SK-N-SH (cell line): ENCODE results near the gene PRKG1.

Source experiments
- CHD2 ChIP-seq: fragments of 150-350 bp; IDR thresholded peaks from 2 replicates; pipeline ENCODE4 v1.6.1; 2018; ENCODE audit warnings: low read length; ENCODE audit not compliant: partially characterized antibody
- CTCF ChIP-seq: fragments of 200-600 bp; sonication (generic); IDR thresholded peaks from 2 replicates; pipeline ENCODE4 v1.6.1; 2017; ENCODE audit warnings: antibody characterized with exemption, mild to moderate bottlenecking, moderate library complexity
- EP300 ChIP-seq, 2 experiments: IDR thresholded peaks; 2 replicates each; pipeline versions ENCODE4 v1.4.0 to v1.6.1; 2012; ENCODE audit warnings: borderline replicate concordance in 1 of 2, low read depth in 1 of 2, low read length in 1 of 2
- FOXM1 ChIP-seq: IDR thresholded peaks from 2 replicates; pipeline ENCODE4 v1.4.0; 2012; ENCODE audit warnings: low read depth, mild to moderate bottlenecking
- JUND ChIP-seq: IDR thresholded peaks from 2 replicates; pipeline ENCODE4 v1.4.0; 2012
- PBX3 ChIP-seq: IDR thresholded peaks from 2 replicates; pipeline ENCODE4; 2012
- POLR2AphosphoS5 ChIP-seq: IDR thresholded peaks from 2 replicates; pipeline ENCODE4 v1.6.1; 2012; ENCODE audit warnings: low read depth, low read length
- RAD21 ChIP-seq: IDR thresholded peaks from 2 replicates; pipeline ENCODE4 v1.6.1; 2012; ENCODE audit warnings: mild to moderate bottlenecking, low read length
- RXRA ChIP-seq: IDR thresholded peaks from 2 replicates; pipeline ENCODE4 v1.4.0; 2012; ENCODE audit warnings: low read depth, mild to moderate bottlenecking, borderline replicate concordance
- SIN3A ChIP-seq: IDR thresholded peaks from 2 replicates; pipeline ENCODE4 v1.6.1; 2012; ENCODE audit warnings: low read depth, mild to moderate bottlenecking, low read length, moderate library complexity, borderline replicate concordance
- SMC3 ChIP-seq: IDR thresholded peaks from 2 replicates; pipeline ENCODE4 v1.6.1; 2012; ENCODE audit warnings: low read depth, low read length, improper control_type of control experiment
- TAF1 ChIP-seq: IDR thresholded peaks from 2 replicates; pipeline ENCODE4 v1.6.1; 2012; ENCODE audit warnings: low read depth, mild to moderate bottlenecking, low read length, moderate library complexity, borderline replicate concordance
- YY1 ChIP-seq: IDR thresholded peaks from 2 replicates; pipeline ENCODE4 v1.4.0; 2012; ENCODE audit warnings: low read depth, mild to moderate bottlenecking

GRCh38 chr10:52092390-52092789 lies 1018.1 kb downstream of the PRKG1 start:
- TF ChIP-seq CHD2 (no peak), EP300 (IDR thresholded peaks at IDR 0.05; ENCODE audit: borderline replicate concordance in 1 of 2, low read depth in 1 of 2, low read length in 1 of 2) (no peak), CTCF (no peak), YY1 (no peak), RXRA (no peak), POLR2AphosphoS5 (no peak), JUND (no peak), SIN3A (no peak), TAF1 (no peak), PBX3 (no peak), RAD21 (no peak), SMC3 (no peak), FOXM1 (no peak)
